HG03135 (cell line): Measurements from ENCODE around the gene DGKD.

Experiments used
- ATAC-seq: cut with Tn5 transposase; IDR thresholded peaks from one replicate; pipeline ENCODE4 v1.9.1; 2021; ENCODE audit warnings: mild to moderate bottlenecking, moderate library complexity; ENCODE audit not compliant: unreplicated experiment

The DGKD gene

GRCh38 chr2:233423552-233423860, 69.2 kb downstream of the DGKD start:
- ATAC-seq, result no peak

DNA sequence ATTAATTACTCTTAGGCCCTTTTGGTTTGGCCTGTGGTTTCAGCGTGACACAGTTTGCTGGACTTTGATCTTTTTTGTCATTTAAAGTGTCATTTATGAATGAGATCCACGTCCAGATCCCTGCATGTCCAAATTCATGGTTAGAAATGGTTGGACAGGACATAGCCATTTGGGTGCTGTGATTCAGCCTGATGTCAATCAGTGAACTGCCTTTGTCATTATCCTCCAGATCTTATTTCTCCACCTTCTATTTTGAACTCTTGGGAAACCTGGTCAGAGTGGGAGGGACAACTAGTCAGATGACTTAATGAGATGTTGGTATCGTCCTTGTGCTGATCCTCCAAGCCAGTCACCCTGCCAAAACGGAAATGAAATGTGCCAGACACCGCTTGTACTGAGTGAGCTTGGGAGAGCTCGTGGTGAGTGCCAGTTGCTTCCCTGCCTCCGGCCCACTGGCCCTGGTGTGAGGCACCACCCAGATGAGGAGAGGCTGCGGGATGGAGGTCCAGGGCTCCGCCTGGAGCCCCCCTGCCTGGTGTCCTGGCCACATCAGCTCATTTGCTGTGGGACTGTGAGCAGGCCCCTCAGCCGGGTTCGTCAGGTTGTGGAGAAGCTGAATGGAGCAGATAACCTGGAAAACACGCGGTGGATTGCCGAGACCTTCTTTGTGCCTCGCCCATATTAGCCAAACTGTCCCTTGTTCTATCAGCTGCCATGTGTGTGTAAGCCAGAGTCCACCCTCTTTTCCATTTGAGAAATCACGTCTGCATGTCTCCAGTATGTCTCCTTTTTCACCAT, 70.1 kb downstream of the DGKD start:
- ATAC-seq, result no peak

- ATAC-seq, result no peak
Observed at GRCh38 chr2:233426619-233427342, 72.5 kb downstream of the DGKD start.

- ATAC-seq, result no peak
Observed at GRCh38 chr2:233428008-233428407, 73.7 kb downstream of the DGKD start.

DNA sequence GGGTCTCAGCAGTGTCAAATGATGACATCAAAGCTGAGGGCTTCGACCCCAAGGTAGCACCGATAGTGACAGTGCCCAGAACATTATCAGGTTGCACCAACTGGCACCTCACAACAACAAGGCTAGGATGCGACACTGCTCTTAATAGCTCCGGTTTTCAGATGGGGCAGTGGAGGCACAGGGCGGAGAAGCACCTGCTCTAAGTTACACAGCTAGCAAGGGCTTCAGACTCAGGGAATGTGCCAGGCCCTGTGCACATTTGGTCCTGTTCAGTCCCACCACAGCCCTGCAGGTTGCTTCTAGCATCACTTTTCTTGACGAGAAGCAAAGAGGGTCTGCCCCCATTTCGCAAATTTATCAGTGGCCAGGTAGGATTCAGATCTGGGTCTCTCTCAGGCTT, 74.1 kb downstream of the DGKD start:
- ATAC-seq, result no peak

- no peak for ATAC-seq
Observed at GRCh38 chr2:233429175-233429897, 75.0 kb downstream of the DGKD start.

DNA sequence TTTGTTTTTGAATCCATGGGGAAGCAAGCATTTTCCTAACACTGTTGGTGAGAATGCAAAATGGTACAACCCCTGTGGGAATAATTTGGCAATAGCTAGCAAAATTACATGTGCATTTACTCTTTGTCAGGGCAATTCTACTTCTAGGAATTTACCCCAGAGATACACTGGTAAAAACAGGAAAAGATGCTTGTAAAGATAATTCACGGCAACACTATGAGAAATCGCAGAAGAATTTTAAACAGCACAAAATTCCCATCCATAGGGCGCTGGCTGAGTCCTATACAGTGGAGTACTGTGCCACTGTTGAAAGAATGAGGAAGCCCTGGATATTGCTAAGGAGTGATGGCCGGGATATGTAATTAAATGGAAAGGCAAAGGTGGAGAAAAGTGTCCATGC, 75.8 kb downstream of the DGKD start:
- ATAC-seq, result no peak

- ATAC-seq, result no peak
Observed at GRCh38 chr2:233430651-233431050, 76.4 kb downstream of the DGKD start.

DNA sequence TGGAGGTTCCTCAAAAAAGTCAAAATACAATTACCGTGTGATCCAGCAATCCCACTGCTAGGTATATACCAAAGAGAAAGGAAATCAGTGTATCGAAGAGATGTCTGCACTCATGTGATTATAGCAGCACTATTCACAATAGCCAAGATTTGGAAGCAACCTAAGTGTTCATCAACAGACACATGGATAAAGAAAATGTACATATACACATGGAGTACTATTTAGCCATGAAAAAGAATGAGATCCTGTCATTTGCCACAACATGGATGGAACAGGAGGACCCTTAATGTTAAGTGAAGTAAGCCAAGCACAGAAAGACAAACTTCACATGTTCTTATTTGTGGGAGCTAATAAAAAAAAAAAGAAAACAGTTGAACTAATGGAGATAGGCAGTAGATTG, 78.7 kb downstream of the DGKD start:
- ATAC-seq, result no peak

- ATAC-seq, result no peak
Observed at GRCh38 chr2:233433794-233434193, 79.5 kb downstream of the DGKD start.

DNA sequence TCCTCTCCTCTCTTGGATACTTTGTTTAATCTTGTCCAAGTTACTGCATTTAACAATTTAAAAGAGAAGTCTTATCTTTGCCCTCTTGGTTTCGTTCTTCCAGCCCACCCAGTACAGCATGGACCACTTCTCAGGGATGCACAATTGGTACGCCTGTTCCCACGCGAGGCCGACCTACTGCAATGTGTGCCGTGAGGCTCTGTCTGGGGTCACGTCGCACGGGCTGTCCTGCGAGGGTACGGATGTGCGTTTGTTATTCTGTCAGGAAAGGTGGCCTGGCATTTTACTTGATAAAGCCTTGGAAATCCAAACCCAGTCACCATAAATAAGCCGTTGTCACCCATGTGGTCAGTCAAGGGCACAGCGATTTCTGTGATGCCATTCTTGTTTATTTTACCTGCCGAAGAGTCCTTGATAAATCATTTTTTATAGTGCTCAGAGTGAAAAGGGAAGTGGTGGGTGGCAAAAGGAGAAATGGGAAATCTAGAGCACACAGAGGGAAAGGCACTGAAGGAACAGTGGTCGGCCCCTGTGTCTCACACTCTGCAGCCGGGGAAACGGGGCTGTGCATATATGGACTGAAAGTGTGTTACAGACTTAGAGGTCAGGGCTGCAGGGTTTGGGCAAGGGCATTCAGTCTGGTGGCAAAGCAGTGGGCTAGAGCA, 80.5 kb downstream of the DGKD start:
- no peak for ATAC-seq

DNA sequence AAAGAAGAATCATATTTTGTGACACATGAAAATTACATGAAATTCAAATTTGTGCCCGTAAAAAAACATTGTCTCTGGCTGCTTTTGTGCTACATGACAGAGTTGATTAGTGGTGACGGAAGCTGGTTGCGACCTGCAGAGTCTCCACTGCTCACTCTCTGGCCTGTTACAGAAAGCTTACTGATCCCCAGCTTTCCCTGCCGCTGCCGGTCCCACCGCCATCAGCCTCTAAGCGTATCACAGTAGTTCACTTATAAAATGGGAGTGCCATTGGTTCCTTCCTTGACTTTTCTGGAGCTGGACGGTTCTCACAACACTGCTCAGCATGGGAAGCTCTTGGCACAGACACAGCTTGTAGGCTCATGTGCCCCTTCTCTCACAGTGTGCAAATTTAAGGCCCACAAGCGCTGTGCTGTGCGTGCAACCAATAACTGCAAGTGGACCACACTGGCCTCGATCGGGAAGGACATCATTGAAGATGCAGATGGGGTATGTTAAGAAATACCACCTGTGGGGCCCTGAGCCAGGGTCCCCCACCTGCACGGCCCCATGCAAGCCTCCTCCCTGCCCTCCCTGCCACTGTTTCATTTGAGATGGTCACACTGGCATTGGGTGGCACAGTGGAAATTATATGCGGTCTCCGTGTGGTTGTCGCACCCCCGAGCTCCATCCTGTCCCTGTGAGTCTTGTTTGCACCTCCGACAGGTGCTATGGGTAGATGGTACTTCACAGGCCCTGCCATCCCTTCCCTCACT, 81.3 kb downstream of the DGKD start:
- no peak for ATAC-seq

DNA sequence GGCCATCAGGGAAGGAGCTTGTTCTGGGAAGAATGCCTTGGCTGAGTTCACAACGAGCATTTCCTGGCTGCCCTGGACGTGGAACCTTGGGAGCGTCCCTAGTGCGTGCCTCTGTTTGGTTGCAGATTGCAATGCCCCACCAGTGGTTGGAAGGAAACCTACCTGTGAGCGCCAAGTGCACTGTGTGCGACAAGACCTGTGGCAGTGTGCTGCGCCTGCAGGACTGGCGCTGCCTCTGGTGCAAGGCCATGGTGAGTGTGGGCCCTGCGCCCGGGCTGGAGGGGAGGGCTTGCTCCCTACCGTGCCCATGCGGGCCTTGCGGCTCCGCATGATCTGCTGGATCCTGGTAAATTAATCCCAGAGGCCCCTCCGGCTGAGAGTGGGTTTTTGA, 81.9 kb downstream of the DGKD start:
- no peak for ATAC-seq

- ATAC-seq, result no peak
Observed at GRCh38 chr2:233436691-233437438, 82.6 kb downstream of the DGKD start.

GRCh38 chr2:233437439-233437955, 83.2 kb downstream of the DGKD start:
- ATAC-seq, result no peak

GRCh38 chr2:233438573-233439147, 84.4 kb downstream of the DGKD start:
- ATAC-seq, result no peak

- ATAC-seq, result no peak
Observed at GRCh38 chr2:233439191-233439590, 84.9 kb downstream of the DGKD start.

GRCh38 chr2:233440314-233440713, 86.0 kb downstream of the DGKD start:
- ATAC-seq, result no peak

DNA sequence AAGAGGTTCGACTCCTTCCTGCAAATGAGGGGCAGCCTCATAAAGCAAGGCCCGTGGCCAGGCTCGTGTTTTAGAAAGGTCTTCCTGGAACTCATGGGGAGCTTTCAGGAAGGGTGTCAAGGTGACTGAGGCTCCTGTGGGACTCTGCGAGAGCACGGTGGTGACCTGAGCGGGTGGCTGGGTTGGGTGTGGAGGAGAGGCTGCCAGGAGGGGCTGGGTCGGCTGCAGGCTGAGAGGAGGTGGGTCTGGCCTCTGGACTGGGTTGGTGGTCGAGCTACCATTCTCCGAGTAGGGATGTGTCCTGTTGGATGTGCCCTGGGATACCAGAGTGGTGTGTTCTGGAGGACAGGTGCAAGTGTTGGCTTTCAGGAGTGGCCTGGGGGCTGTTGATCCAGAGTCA, 86.4 kb downstream of the DGKD start:
- no peak for ATAC-seq
